HepG2 (cell line): Measurements from ENCODE around the gene SPIB. TPM values are rescaled to one million over a fixed set of nuclear protein-coding genes. Genes with fewer than 3 reads are reported as not detected.
A peak's percentile ranks its signal among the peaks of the same experiment; 100 is the strongest.

Experiments used
- ATAC-seq: fragments of 200-7000 bp; cut with Tn5 transposase; 3 replicates; pipeline ENCODE4 v1.9.1; 2020; ENCODE audit warnings: mild to moderate bottlenecking, moderate library complexity
- BruUV-seq: library from RNA; stranded (reverse); fragments of 400-500 nt; replicated peaks from 2 replicates; lab custom pipeline; 2021; lab: Mats Ljungman, UMichigan
- CTCF ChIA-PET: fragments of 300-600 bp; formaldehyde crosslinking; extraction: SDS; loops from one replicate; lab custom pipeline; 2021; ENCODE audit warnings: low total read pairs, inconsistent platforms, low intra/inter-chr PET ratio; lab: Yijun Ruan, JAX
- POLR2A ChIA-PET: fragments of 350-600 bp; sonication (Branson Sonifier 250); formaldehyde crosslinking; loops from one replicate; lab custom pipeline; 2020; ENCODE audit warnings: antibody characterized with exemption, inconsistent platforms; lab: Yijun Ruan, JAX
- DNase-seq: peaks from one replicate; pipeline ENCODE4 v3.0.0-alpha.2; 2015; ENCODE audit warnings: low spot score
- FAIRE-seq: peaks from 3 replicates; lab custom pipeline; 2011; peaks lifted over from hg19 to GRCh38; lab: Jason Lieb, UNC
- H2AFZ ChIP-seq: one replicate; pipeline ENCODE4 v1.6.1; 2011; ENCODE audit warnings: low read length, inconsistent platforms
- H3K27ac ChIP-seq: fragments of 300-600 bp; 3 replicates; pipeline ENCODE4 v1.8.0; 2011; ENCODE audit warnings: mixed run types, mild to moderate bottlenecking, mixed read lengths, low read length, inconsistent platforms; ENCODE audit not compliant: insufficient read depth; ENCODE audit errors: extremely low read length
- H3K27me3 ChIP-seq, 2 experiments: fragments of 200-600 bp in 1 of 2; 2 replicates in 1 of 2; 3 replicates in 1 of 2; pipeline versions ENCODE4 v1.6.0 to v1.8.0; 2011; ENCODE audit warnings: low read length in 2 of 2, mild to moderate bottlenecking in 2 of 2, moderate library complexity in 2 of 2, inconsistent platforms in 1 of 2; ENCODE audit not compliant: insufficient read depth in 2 of 2, control insufficient read depth in 1 of 2
- H3K36me3 ChIP-seq, 2 experiments: fragments of 200-600 bp in 1 of 2; replicated peaks in 1 of 2; 2 replicates in 1 of 2; 3 replicates in 1 of 2; pipeline versions ENCODE4 v1.5.1 to v1.8.0; 2011; ENCODE audit warnings: low read length in 2 of 2, inconsistent platforms in 1 of 2; ENCODE audit not compliant: insufficient read depth in 2 of 2, control insufficient read depth in 1 of 2
- H3K4me1 ChIP-seq: 2 replicates; pipeline ENCODE4 v1.5.1; 2012; ENCODE audit warnings: low read length, inconsistent platforms; ENCODE audit not compliant: insufficient read depth
- H3K4me2 ChIP-seq: 2 replicates; pipeline ENCODE4 v1.6.0; 2011; ENCODE audit warnings: low read depth, low read length, inconsistent platforms
- H3K4me3 ChIP-seq, 3 experiments: fragments of 200-600 bp in 1 of 3; sonication (generic), shearing (Covaris generic) in 1 of 3; replicated peaks in 1 of 3; 2 replicates each; pipeline ENCODE4 v1.5.1; 2011 to 2016; ENCODE audit warnings: low read length in 3 of 3, inconsistent platforms in 2 of 3, low read depth in 2 of 3, mild to moderate bottlenecking in 2 of 3, control low read depth in 1 of 3, mixed read lengths in 1 of 3; ENCODE audit not compliant: insufficient read depth in 1 of 3
- H3K79me2 ChIP-seq: one replicate; pipeline ENCODE4 v1.6.1; 2011; ENCODE audit warnings: low read length, inconsistent platforms; ENCODE audit not compliant: insufficient read depth
- H3K9ac ChIP-seq: 2 replicates; pipeline ENCODE4 v1.6.0; 2011; ENCODE audit warnings: mild to moderate bottlenecking, low read depth, low read length, inconsistent platforms; ENCODE audit not compliant: insufficient read depth
- H3K9me3 ChIP-seq: 2 replicates; pipeline ENCODE4 v1.5.1; 2012; ENCODE audit warnings: mild to moderate bottlenecking, low read length
- H4K20me1 ChIP-seq: 2 replicates; pipeline ENCODE4 v1.6.0; 2011; ENCODE audit warnings: inconsistent platforms, mild to moderate bottlenecking, low read length, moderate library complexity; ENCODE audit not compliant: insufficient read depth
- AGO2 ChIP-seq: fragments of 200-400 bp; formaldehyde crosslinking; optimal IDR thresholded peaks from 2 replicates; pipeline ENCODE3; 2017; ENCODE audit warnings: mild to moderate bottlenecking, low read depth, low read length, moderate library complexity
- HDAC1 ChIP-seq: sonication (generic); formaldehyde crosslinking; IDR thresholded peaks from 2 replicates; pipeline ENCODE4 v1.5.1; 2020; ENCODE audit warnings: mild to moderate bottlenecking, missing genetic modification reagents
- HNF4A ChIP-seq: sonication (generic); formaldehyde crosslinking; IDR thresholded peaks from 2 replicates; pipeline ENCODE4 v1.4.0; 2020; ENCODE audit warnings: missing genetic modification reagents
- HNRNPK ChIP-seq: fragments of 200-400 bp; formaldehyde crosslinking; IDR thresholded peaks from 2 replicates; pipeline ENCODE4 v1.6.1; 2018; ENCODE audit warnings: low read length, low read depth, moderate library complexity, mild to moderate bottlenecking; ENCODE audit not compliant: poor library complexity, severe bottlenecking
- MED13 ChIP-seq: sonication (generic); formaldehyde crosslinking; IDR thresholded peaks from 2 replicates; pipeline ENCODE4 v1.5.0; 2020; ENCODE audit warnings: missing genetic modification reagents
- PATZ1 ChIP-seq: sonication (generic); formaldehyde crosslinking; IDR thresholded peaks from 2 replicates; pipeline ENCODE4 v1.4.0; 2020; ENCODE audit warnings: missing genetic modification reagents
- SAP130 ChIP-seq: IDR thresholded peaks from 2 replicates; pipeline ENCODE4 v1.6.1; 2016; ENCODE audit warnings: low read depth
- SRSF1 ChIP-seq: fragments of 200-400 bp; formaldehyde crosslinking; optimal IDR thresholded peaks from 2 replicates; pipeline ENCODE3; 2017; ENCODE audit warnings: mild to moderate bottlenecking, low read depth, low read length, moderate library complexity
- ZNF629 ChIP-seq: sonication (generic); formaldehyde crosslinking; conservative IDR thresholded peaks from 2 replicates; pipeline ENCODE4 v1.5.0; 2020; ENCODE audit warnings: missing genetic modification reagents
- ZNF687 ChIP-seq: sonication (generic); formaldehyde crosslinking; IDR thresholded peaks from 2 replicates; pipeline ENCODE4 v1.5.1; 2020; ENCODE audit warnings: mild to moderate bottlenecking, missing genetic modification reagents, moderate library complexity
- WGBS: methylation state at CpG from one replicate; pipeline ENCODE4 v1.1.6; 2017; ENCODE audit warnings: low lambda C conversion rate; 5-methylcytosine and 5-hydroxymethylcytosine counted together
- in situ Hi-C: cut with HindIII; loops from 2 replicates; pipeline ENCODE4 v1.10.0; 2017; ENCODE audit warnings: low pct_unique_long_range_greater_than_20kb; ENCODE audit not compliant: extremely low pct_ligation_motif_present
- intact Hi-C: fragments of 100-400 bp; cut with micrococcal nuclease; formaldehyde crosslinking; loops from one replicate; pipeline ENCODE4 v1.10.0; 2022; ENCODE audit not compliant: unreplicated experiment
- polyA plus RNA-seq, 8 experiments: library from polyadenylated mRNA; depleted of rRNA in 3 of 8; stranded (reverse) in 7 of 8; unstranded in 1 of 8; fragments of >200 nt; fragmentation: Illumina TruSeq in 4 of 8; extraction: Trizol in 4 of 8; gene quantifications; 2 replicates each; pipeline versions ENCODE4 v1.2.1 to v1.2.3, GENCODE V29; 2011 to 2016; ENCODE audit warnings: low read depth in 4 of 8, missing spikeins in 1 of 8, mixed read lengths in 1 of 8; ENCODE audit not compliant: insufficient read depth in 1 of 8
- total RNA-seq, 5 experiments: library from RNA; depleted of rRNA; stranded (reverse); fragments of >200 nt; fragmentation: Illumina TruSeq; extraction: Trizol; gene quantifications; 2 replicates each; pipeline ENCODE4 v1.2.3, GENCODE V29; 2016; ENCODE audit warnings: low read depth in 1 of 5

The SPIB gene
- total and polyA plus RNA-seq, 2 of the 13 experiments (the other 11 are each of a cell fraction or from before 2014, with no cell fraction given) = 0.04 TPM; not detected in 1

GRCh38 chr19:50417111-50418081 is 1.3 kb upstream of the SPIB start:
- intact Hi-C loops = no loop called here
- no peak for FAIRE-seq
- Histone ChIP-seq H3K36me3 (peaks cover 0 to 3% of the 10 kb centered on the region in 2 experiments; a peak in 1 of 5 replicates), H2AFZ (no peak overlapping the region), H3K4me2 (no peak overlapping the region), H3K27me3 (no peaks in the 10 kb centered on the region), H3K9ac (no peak overlapping the region), H3K4me3 (no peak overlapping the region), H4K20me1 (no peaks in the 10 kb centered on the region), H3K79me2 (no peaks in the 10 kb centered on the region), H3K9me3 (no peaks in the 10 kb centered on the region), H3K27ac (no peak overlapping the region), H3K4me1 (peaks cover 4% of the 10 kb centered on the region)
- in situ Hi-C loops = no loop called here
- no TSS peak for BruUV-seq
- CTCF ChIA-PET = no interaction called here
- 77% methylated on average over 15 of the region's 42 CpGs for WGBS
- DNase-seq = no peak
- no peak for ATAC-seq
- POLR2A ChIA-PET = no interaction called here
- TF ChIP-seq AGO2 (peak; percentile 22), MED13 (CRISPR knock-in tag) (no peak), SAP130 (CRISPR knock-in tag) (no peak), HNF4A (CRISPR knock-in tag) (0 out of 2 replicates have a peak, but pooled peaks have one; percentile 28), PATZ1 (CRISPR knock-in tag) (peak; percentile 80), HDAC1 (CRISPR knock-in tag) (peak; percentile 19; the same call in 1 of the 2 replicates), HNRNPK (peak; percentile 16), SRSF1 (peak; percentile 48), ZNF629 (peak; percentile 89), ZNF687 (0 out of 2 replicates have a peak, but pooled peaks have one; percentile 14)
